Esophagus muscularis mucosa (tissue), 4 donors: ENCODE data around the gene PPT1. TPM values are rescaled to one million over a fixed set of nuclear protein-coding genes. Genes with fewer than 3 reads are reported as not detected.

Experiments
- DNase-seq: peaks from one replicate; pipeline ENCODE4 v3.0.0-alpha.2; 2017; ENCODE audit errors: extremely low spot score
- H3K27ac ChIP-seq, 4 donors: fragments of 200-600 bp; sonication (generic); replicated peaks in 1 of 4; 1 replicate in 3 of 4; 2 replicates in 1 of 4; pipeline ENCODE4 v1.5.1; 2016 to 2019; ENCODE audit warnings: mild to moderate bottlenecking in 1 of 4
- H3K27me3 ChIP-seq, 4 donors: fragments of 200-600 bp; sonication (generic); one replicate each; pipeline versions ENCODE4 v1.5.1 to v1.6.0; 2016 to 2019
- H3K36me3 ChIP-seq, 4 donors: fragments of 200-600 bp; sonication (generic); one replicate each; pipeline ENCODE4 v1.5.1; 2016 to 2019
- H3K4me1 ChIP-seq, 4 donors: fragments of 200-600 bp; sonication (generic); one replicate each; pipeline ENCODE4 v1.5.1; 2016 to 2019
- H3K4me3 ChIP-seq, 4 donors: fragments of 200-600 bp; sonication (generic); 1 replicate in 2 of 4; 2 replicates in 2 of 4; pipeline ENCODE4 v1.5.1; 2016 to 2019; ENCODE audit warnings: mild to moderate bottlenecking in 4 of 4, moderate library complexity in 1 of 4
- H3K9me3 ChIP-seq, 4 donors: fragments of 200-600 bp; sonication (generic); 1 replicate in 3 of 4; 2 replicates in 1 of 4; pipeline ENCODE4 v1.5.1; 2016 to 2019
- EP300 ChIP-seq: sonication (generic); formaldehyde crosslinking; IDR thresholded peaks from one replicate; pipeline ENCODE4 v1.6.1; 2017; ENCODE audit warnings: antibody characterized with exemption
- POLR2A ChIP-seq: fragments of 450-650 bp; IDR thresholded peaks from one replicate; pipeline ENCODE4 v1.6.1; 2017; ENCODE audit warnings: antibody characterized with exemption, moderate library complexity, mild to moderate bottlenecking, low read depth
- POLR2AphosphoS5 ChIP-seq, 2 donors: sonication (generic); formaldehyde crosslinking; IDR thresholded peaks; one replicate each; pipeline ENCODE4 v1.6.1; 2017; ENCODE audit warnings: antibody characterized with exemption in 2 of 2
- WGBS: methylation state at CpG from one replicate; pipeline ENCODE4 v1.1.5; 2018; 5-methylcytosine and 5-hydroxymethylcytosine counted together
- intact Hi-C: fragments of 100-400 bp; cut with DNase I; formaldehyde crosslinking; loops from one replicate; pipeline ENCODE4 v1.15.1; 2023
- total RNA-seq, 4 donors: library from RNA; depleted of rRNA; stranded (reverse); fragments of >200 nt; gene quantifications; one replicate each; pipeline versions ENCODE4 v1.1.0 to v1.2.1, GENCODE V29; 2016
- TF ChIP-seq, protein P1 (sequence below), 3 experiments: fragments of 200-600 bp in 2 of 3; fragments of 450-650 bp in 1 of 3; sonication (generic) in 2 of 3; IDR thresholded peaks; one replicate each; pipeline ENCODE4 v1.5.1; 2017 to 2019; ENCODE audit warnings: antibody characterized with exemption in 3 of 3, mild to moderate bottlenecking in 2 of 3, moderate library complexity in 1 of 3

The PPT1 gene
- total RNA-seq, 4 donors from 2014 or later: 44.1 to 75.2 (median 50.0) TPM

- intact Hi-C loops: no loop called here
- H3K27me3 ChIP-seq: no peaks in the 10 kb centered on the region
- TF ChIP-seq POLR2AphosphoS5 (IDR thresholded peaks at IDR 0.05): no peak
- no peak for TF ChIP-seq EP300
- TF ChIP-seq POLR2A: no peak
- TF ChIP-seq, protein P1, sequence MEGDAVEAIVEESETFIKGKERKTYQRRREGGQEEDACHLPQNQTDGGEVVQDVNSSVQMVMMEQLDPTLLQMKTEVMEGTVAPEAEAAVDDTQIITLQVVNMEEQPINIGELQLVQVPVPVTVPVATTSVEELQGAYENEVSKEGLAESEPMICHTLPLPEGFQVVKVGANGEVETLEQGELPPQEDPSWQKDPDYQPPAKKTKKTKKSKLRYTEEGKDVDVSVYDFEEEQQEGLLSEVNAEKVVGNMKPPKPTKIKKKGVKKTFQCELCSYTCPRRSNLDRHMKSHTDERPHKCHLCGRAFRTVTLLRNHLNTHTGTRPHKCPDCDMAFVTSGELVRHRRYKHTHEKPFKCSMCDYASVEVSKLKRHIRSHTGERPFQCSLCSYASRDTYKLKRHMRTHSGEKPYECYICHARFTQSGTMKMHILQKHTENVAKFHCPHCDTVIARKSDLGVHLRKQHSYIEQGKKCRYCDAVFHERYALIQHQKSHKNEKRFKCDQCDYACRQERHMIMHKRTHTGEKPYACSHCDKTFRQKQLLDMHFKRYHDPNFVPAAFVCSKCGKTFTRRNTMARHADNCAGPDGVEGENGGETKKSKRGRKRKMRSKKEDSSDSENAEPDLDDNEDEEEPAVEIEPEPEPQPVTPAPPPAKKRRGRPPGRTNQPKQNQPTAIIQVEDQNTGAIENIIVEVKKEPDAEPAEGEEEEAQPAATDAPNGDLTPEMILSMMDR (IDR thresholded peaks at IDR 0.05): no peak
These were observed 69.4 kb downstream of the PPT1 start for GRCh38 chr1:40027647-40028046.

DNA sequence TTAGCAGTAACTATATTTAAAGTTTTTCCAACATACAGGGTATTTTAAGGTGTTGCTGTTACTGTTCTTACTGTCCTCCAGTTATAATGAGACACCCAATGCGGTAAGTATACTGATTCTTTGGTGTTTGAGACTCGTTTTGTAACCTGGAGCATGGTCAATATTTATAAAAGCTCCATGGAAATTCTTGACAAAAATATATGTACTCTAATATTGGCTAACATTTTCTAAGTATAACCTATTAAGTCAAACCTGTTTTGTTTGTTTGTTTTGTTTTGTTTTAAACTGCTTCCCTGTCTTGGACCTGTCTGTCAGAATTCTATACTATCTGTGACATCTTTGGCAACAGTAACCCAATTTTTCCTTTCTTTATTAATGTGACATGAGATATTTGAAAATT, 72.4 kb downstream of the PPT1 start:
- H3K27ac ChIP-seq: no peak overlapping the region
- H3K27me3 ChIP-seq: no peaks in the 10 kb centered on the region
- H3K36me3 ChIP-seq: no peaks in the 10 kb centered on the region
- no peak overlapping the region for H3K4me3 ChIP-seq
- no peaks in the 10 kb centered on the region for H3K4me1 ChIP-seq
- intact Hi-C loops: no loop called here
- 75% methylated on average over 2 of the region's 2 CpGs for WGBS
- TF ChIP-seq EP300: no peak
- TF ChIP-seq POLR2AphosphoS5 (IDR thresholded peaks at IDR 0.05): no peak
- no peak for TF ChIP-seq POLR2A
- TF ChIP-seq, protein P1 (IDR thresholded peaks at IDR 0.05): no peak
- H3K9me3 ChIP-seq: peaks cover 0 to 6% (median 0%) of the 10 kb centered on the region in 4 donors
- DNase-seq: no peak

More at GRCh38 chr1:40027647-40028046, 69.4 kb downstream of the PPT1 start:
- H3K27ac ChIP-seq: no peak overlapping the region
- peaks cover 0 to 6% (median 0%) of the 10 kb centered on the region in 4 donors for H3K9me3 ChIP-seq
- H3K36me3 ChIP-seq: no peaks in the 10 kb centered on the region
- no peak overlapping the region for H3K4me3 ChIP-seq
- peaks cover 0 to 11% (median 6%) of the 10 kb centered on the region in 4 donors for H3K4me1 ChIP-seq
- no peak for DNase-seq

DNA sequence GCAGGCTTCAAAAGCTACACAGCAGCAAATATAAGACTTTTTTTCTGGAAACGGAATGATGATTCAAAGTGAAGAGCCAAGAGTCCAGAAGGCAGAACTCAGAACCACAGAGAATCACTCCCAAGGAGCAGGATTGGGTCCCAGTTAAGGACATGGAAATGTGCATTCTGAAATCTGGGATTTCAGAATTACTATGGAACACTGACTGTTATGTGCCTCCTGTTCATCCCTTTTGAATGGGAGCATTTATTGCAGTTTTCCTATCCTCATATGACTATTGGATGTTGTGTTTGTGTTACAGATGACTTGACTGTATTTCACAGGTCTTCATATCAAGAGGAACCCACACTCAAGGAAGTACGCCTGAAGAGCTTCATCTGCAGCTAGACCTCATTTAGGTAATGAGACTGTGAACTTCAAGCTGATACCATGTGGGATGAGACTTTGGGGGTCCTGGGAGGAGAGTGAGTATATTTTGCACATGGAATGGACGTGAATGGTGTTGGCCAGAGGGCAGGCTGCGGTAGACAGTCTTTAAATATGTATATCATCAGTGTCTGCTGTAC, 73.6 kb downstream of the PPT1 start:
- WGBS: 77% methylated on average over 4 of the region's 4 CpGs
- H3K36me3 ChIP-seq: no peaks in the 10 kb centered on the region
- TF ChIP-seq POLR2A (no peak), POLR2AphosphoS5 (IDR thresholded peaks at IDR 0.05) (no peak), EP300 (no peak)
- TF ChIP-seq, protein P1 (IDR thresholded peaks at IDR 0.05): no peak
- H3K9me3 ChIP-seq: peaks cover 0 to 6% (median 0%) of the 10 kb centered on the region in 4 donors
- DNase-seq: no peak
- intact Hi-C loops: no loop called here
- no peaks in the 10 kb centered on the region for H3K27me3 ChIP-seq
- H3K27ac ChIP-seq: no peak overlapping the region
- H3K4me3 ChIP-seq: no peak overlapping the region
- H3K4me1 ChIP-seq: no peaks in the 10 kb centered on the region

Other genes starting within 250 kb of the PPT1 start
- gene TRIT1, start 213.7 kb downstream of the PPT1 start, total RNA-seq: 10 to 100 TPM; 13.3 to 24.1 (median 16.5) TPM
- gene MYCL, start 195.3 kb downstream of the PPT1 start, total RNA-seq: under 1 TPM; 0.13 to 0.92 (median 0.66) TPM
- gene MFSD2A, start 142.1 kb downstream of the PPT1 start, total RNA-seq: 1 to 10 TPM; 1.7 to 5.1 (median 4.1) TPM
- gene CAP1, start 56.5 kb downstream of the PPT1 start, total RNA-seq: 100 to 1,000 TPM; 412 to 468 (median 442) TPM
- gene RLF, start 64.1 kb upstream of the PPT1 start, total RNA-seq: 10 to 100 TPM; 15.1 to 23.7 (median 21.2) TPM
- gene TMCO2, start 150.7 kb upstream of the PPT1 start, total RNA-seq: not detected
- 10 to 100 TPM; 37.4 to 49.8 (median 48.9) TPM for gene ZMPSTE24, start 161.0 kb upstream of the PPT1 start, total RNA-seq
- gene COL9A2, start 220.0 kb upstream of the PPT1 start, total RNA-seq: 1 to 10 TPM; 1.2 to 2.5 (median 1.7) TPM